Mesothelial cell of epicardium (in vitro differentiated cells): ENCODE results near the gene SEMA3A. TPM values are rescaled to one million over a fixed set of nuclear protein-coding genes. Genes with fewer than 3 reads are reported as not detected.

ENCODE experiments used
- DNase-seq, 2 experiments: peaks; one replicate each; pipeline ENCODE4 v3.0.0; 2021; ENCODE audit warnings: low spot score in 2 of 2; ENCODE audit not compliant: unreplicated experiment in 2 of 2
- H3K27ac Mint-ChIP-seq: 2 replicates; pipeline ENCODE4 v1.8.0; 2021; ENCODE audit warnings: mixed read lengths
- H3K27me3 Mint-ChIP-seq: 2 replicates; pipeline ENCODE4 v1.8.0; 2021; ENCODE audit warnings: low read depth, mixed read lengths
- H3K36me3 Mint-ChIP-seq: 2 replicates; pipeline ENCODE4 v1.8.0; 2021; ENCODE audit warnings: mixed read lengths
- H3K4me1 Mint-ChIP-seq: 2 replicates; pipeline ENCODE4 v1.8.0; 2021; ENCODE audit warnings: mixed read lengths
- H3K4me3 Mint-ChIP-seq: 2 replicates; pipeline ENCODE4 v1.8.0; 2021; ENCODE audit warnings: mild to moderate bottlenecking, moderate library complexity, mixed read lengths
- H3K9me3 Mint-ChIP-seq: 2 replicates; pipeline ENCODE4 v1.8.0; 2021; ENCODE audit warnings: mixed read lengths
- CTCF ChIP-seq: fragments of 200-600 bp; sonication (generic); IDR thresholded peaks from one replicate; pipeline ENCODE4 v1.5.0; 2021; ENCODE audit warnings: antibody characterized with exemption; ENCODE audit not compliant: unreplicated experiment
- total RNA-seq: library from RNA; stranded (reverse); gene quantifications from 3 replicates; pipeline ENCODE4 v1.2.1, GENCODE V29; 2021

The SEMA3A gene
- total RNA-seq, 1 donor from 2014 or later = 44.4 TPM

- no peaks in the 10 kb centered on the region for H3K9me3 Mint-ChIP-seq
- no peaks in the 10 kb centered on the region for H3K27me3 Mint-ChIP-seq
- H3K36me3 Mint-ChIP-seq = no peaks in the 10 kb centered on the region
- peak overlapping the region; percentile 11 for H3K27ac Mint-ChIP-seq
- DNase-seq = no peak
- peaks cover 33% of the 10 kb centered on the region for H3K4me1 Mint-ChIP-seq
- no peak for TF ChIP-seq CTCF
- no peak overlapping the region for H3K4me3 Mint-ChIP-seq
Observed at GRCh38 chr7:84231157-84231556, 36.6 kb upstream of the SEMA3A start.

- Mint-ChIP-seq H3K36me3 (no peaks in the 10 kb centered on the region), H3K27me3 (no peaks in the 10 kb centered on the region), H3K9me3 (no peaks in the 10 kb centered on the region), H3K27ac (no peak overlapping the region), H3K4me1 (peaks cover 39% of the 10 kb centered on the region), H3K4me3 (no peak overlapping the region)
- no peak for TF ChIP-seq CTCF
- no peak for DNase-seq
Observed at GRCh38 chr7:84230491-84230890, 35.9 kb upstream of the SEMA3A start.

GRCh38 chr7:84228526-84228925 is 33.9 kb upstream of the SEMA3A start:
- Mint-ChIP-seq H3K27ac (no peak overlapping the region), H3K4me1 (peaks cover 52% of the 10 kb centered on the region)
- DNase-seq = no peak

GRCh38 chr7:84226759-84227158 is 32.2 kb upstream of the SEMA3A start:
- Mint-ChIP-seq H3K27ac (no peak overlapping the region), H3K4me3 (no peak overlapping the region), H3K27me3 (no peaks in the 10 kb centered on the region), H3K4me1 (peaks cover 48% of the 10 kb centered on the region), H3K36me3 (no peaks in the 10 kb centered on the region), H3K9me3 (no peaks in the 10 kb centered on the region)
- DNase-seq = no peak
- no peak for TF ChIP-seq CTCF

More at GRCh38 chr7:84228526-84228925, 33.9 kb upstream of the SEMA3A start:
- Mint-ChIP-seq H3K27me3 (no peaks in the 10 kb centered on the region), H3K9me3 (no peaks in the 10 kb centered on the region), H3K36me3 (no peaks in the 10 kb centered on the region), H3K4me3 (no peak overlapping the region)
- no peak for TF ChIP-seq CTCF

GRCh38 chr7:84224505-84224904 is 29.9 kb upstream of the SEMA3A start:
- no peak for DNase-seq
- Mint-ChIP-seq H3K4me1 (peaks cover 33% of the 10 kb centered on the region), H3K36me3 (peaks cover 11% of the 10 kb centered on the region), H3K27me3 (no peaks in the 10 kb centered on the region), H3K27ac (no peak overlapping the region), H3K9me3 (peaks cover 17% of the 10 kb centered on the region), H3K4me3 (no peak overlapping the region)
- TF ChIP-seq CTCF = no peak

- peaks cover 12% of the 10 kb centered on the region for H3K36me3 Mint-ChIP-seq
- H3K27ac Mint-ChIP-seq = no peak overlapping the region
- TF ChIP-seq CTCF = no peak
- no peak overlapping the region for H3K4me3 Mint-ChIP-seq
- peaks cover 14% of the 10 kb centered on the region for H3K4me1 Mint-ChIP-seq
- peaks cover 21% of the 10 kb centered on the region for H3K9me3 Mint-ChIP-seq
- DNase-seq = no peak
- H3K27me3 Mint-ChIP-seq = no peaks in the 10 kb centered on the region
Observed at GRCh38 chr7:84219310-84219709, 24.7 kb upstream of the SEMA3A start.
